Calu3 (cell line): ENCODE results near the gene SAC3D1. TPM values are rescaled to one million over a fixed set of nuclear protein-coding genes. Genes with fewer than 3 reads are reported as not detected.

Experiments
- BruUV-seq: library from RNA; stranded (reverse); fragments of 400-500 nt; replicated peaks from 2 replicates; lab custom pipeline; 2021; lab: Mats Ljungman, UMichigan
- CTCF ChIA-PET: fragments of 300-600 bp; sonication (Branson Sonifier 250); formaldehyde crosslinking; loops from one replicate; lab custom pipeline; 2022; ENCODE audit warnings: antibody characterized with exemption; lab: Charles Lee
- DNase-seq: peaks from one replicate; pipeline ENCODE4 v3.0.0; 2022
- H3K27ac Mint-ChIP-seq: one replicate; pipeline ENCODE4 v1.8.0; 2022; ENCODE audit warnings: mixed read lengths; ENCODE audit not compliant: unreplicated experiment
- H3K27me3 Mint-ChIP-seq: one replicate; pipeline ENCODE4 v1.8.0; 2022; ENCODE audit warnings: mixed read lengths; ENCODE audit not compliant: unreplicated experiment
- H3K36me3 Mint-ChIP-seq: one replicate; pipeline ENCODE4 v1.8.0; 2022; ENCODE audit warnings: mild to moderate bottlenecking, moderate library complexity, mixed read lengths; ENCODE audit not compliant: insufficient read depth, unreplicated experiment
- H3K4me1 Mint-ChIP-seq: one replicate; pipeline ENCODE4 v1.8.0; 2022; ENCODE audit warnings: mild to moderate bottlenecking, low read depth, mixed read lengths; ENCODE audit not compliant: unreplicated experiment
- H3K4me3 Mint-ChIP-seq: one replicate; pipeline ENCODE4 v1.8.0; 2022; ENCODE audit warnings: mild to moderate bottlenecking, low read depth, moderate library complexity, mixed read lengths; ENCODE audit not compliant: unreplicated experiment
- H3K9me3 Mint-ChIP-seq: one replicate; pipeline ENCODE4 v1.8.0; 2022; ENCODE audit warnings: low read depth, mixed read lengths; ENCODE audit not compliant: unreplicated experiment
- CTCF ChIP-seq: fragments of 200-600 bp; IDR thresholded peaks from one replicate; pipeline ENCODE4 v1.8.0; 2022; ENCODE audit warnings: antibody characterized with exemption; ENCODE audit not compliant: unreplicated experiment
- intact Hi-C: fragments of 100-400 bp; cut with micrococcal nuclease; formaldehyde crosslinking; loops from one replicate; pipeline ENCODE4 v1.10.0; 2022; ENCODE audit not compliant: unreplicated experiment
- total RNA-seq: library from RNA; stranded (reverse); gene quantifications from 2 replicates; pipeline ENCODE4 v1.2.3, GENCODE V29; 2022

Gene SAC3D1
- total RNA-seq, 1 experiment from 2014 or later, result 17.6 TPM

GRCh38 chr11:65069217-65069616 lies 28.2 kb downstream of the SAC3D1 start:
- TF ChIP-seq CTCF, result no peak
- peaks cover 4% of the 10 kb centered on the region for H3K36me3 Mint-ChIP-seq
- intact Hi-C loops, result no loop called here
- no peak overlapping the region for H3K4me3 Mint-ChIP-seq
- no peak overlapping the region for H3K27ac Mint-ChIP-seq
- H3K9me3 Mint-ChIP-seq, result no peaks in the 10 kb centered on the region
- no TSS peak for BruUV-seq
- DNase-seq, result no peak
- CTCF ChIA-PET, result interaction anchor here (0.6 kb wide), 2 partner anchors 57 to 95 kb away, joined by 3 to 4 read pairs; no protein-coding TSS in a partner anchor
- no peaks in the 10 kb centered on the region for H3K27me3 Mint-ChIP-seq
- no peaks in the 10 kb centered on the region for H3K4me1 Mint-ChIP-seq

GRCh38 chr11:65071907-65072630 lies 31.1 kb downstream of the SAC3D1 start:
- intact Hi-C loops, result no loop called here
- no peak for DNase-seq
- Mint-ChIP-seq H3K4me1 (no peaks in the 10 kb centered on the region), H3K9me3 (no peaks in the 10 kb centered on the region), H3K4me3 (no peak overlapping the region), H3K27me3 (no peaks in the 10 kb centered on the region), H3K36me3 (no peaks in the 10 kb centered on the region), H3K27ac (no peak overlapping the region)
- no TSS peak for BruUV-seq
- CTCF ChIA-PET, result interaction anchor here (0.7 kb wide), 1 partner anchor 284 kb away, joined by 3 read pairs; no protein-coding TSS in a partner anchor
- no peak for TF ChIP-seq CTCF

- Mint-ChIP-seq H3K9me3 (no peaks in the 10 kb centered on the region), H3K36me3 (no peaks in the 10 kb centered on the region), H3K27ac (no peak overlapping the region), H3K4me3 (no peak overlapping the region), H3K4me1 (no peaks in the 10 kb centered on the region), H3K27me3 (no peaks in the 10 kb centered on the region)
- intact Hi-C loops, result no loop called here
- BruUV-seq, result no TSS peak
- CTCF ChIA-PET, result interaction anchor here (0.7 kb wide), 1 partner anchor 285 kb away, joined by 3 read pairs; no protein-coding TSS in a partner anchor
- DNase-seq, result no peak
- TF ChIP-seq CTCF, result no peak
Measured at GRCh38 chr11:65072631-65072966, 31.6 kb downstream of the SAC3D1 start.

GRCh38 chr11:65077451-65077850 lies 36.4 kb downstream of the SAC3D1 start:
- Mint-ChIP-seq H3K27me3 (no peaks in the 10 kb centered on the region), H3K9me3 (no peaks in the 10 kb centered on the region), H3K4me1 (peaks cover 26% of the 10 kb centered on the region), H3K36me3 (peaks cover 22% of the 10 kb centered on the region), H3K27ac (no peak overlapping the region), H3K4me3 (no peak overlapping the region)
- no peak for TF ChIP-seq CTCF
- CTCF ChIA-PET, result interaction anchor here (1.2 kb wide), 1 partner anchor 50 kb away, joined by 3 read pairs; the partner anchor contains the start of gene SNX15
- DNase-seq, result no peak
- BruUV-seq, result no TSS peak
- intact Hi-C loops, result no loop called here
